SK-N-SH (cell line): ENCODE data around the gene TRAPPC6A. TPM values are rescaled to one million over a fixed set of nuclear protein-coding genes. Genes with fewer than 3 reads are reported as not detected.

Experiments
- CTCF ChIA-PET: fragments of 300-600, 350-600 bp; formaldehyde crosslinking; extraction: SDS; loops from one replicate; lab custom pipeline; 2021; lab: Yijun Ruan, JAX
- POLR2A ChIA-PET: fragments of 350-600 bp; sonication (Branson Sonifier 250); formaldehyde crosslinking; extraction: SDS; loops from one replicate; lab custom pipeline; 2020; ENCODE audit warnings: antibody characterized with exemption, inconsistent platforms; lab: Yijun Ruan, JAX
- DNase-seq: peaks from one replicate; pipeline ENCODE4 v3.0.0; 2012
- H2AFZ ChIP-seq: fragments of 200-600 bp; sonication (generic); 2 replicates; pipeline ENCODE4 v1.8.1; 2016; ENCODE audit warnings: antibody characterized with exemption, mild to moderate bottlenecking, low read depth
- H3F3A ChIP-seq: fragments of 200-600 bp; sonication (generic); replicated peaks from 2 replicates; pipeline ENCODE3; 2016; ENCODE audit warnings: antibody characterized with exemption, mild to moderate bottlenecking; ENCODE audit not compliant: insufficient read depth
- H3K27ac ChIP-seq, 2 experiments: fragments of 200-500 bp in 1 of 2; fragments of 200-600 bp in 1 of 2; sonication (Bioruptor generic) in 1 of 2; sonication (generic), shearing (Covaris generic) in 1 of 2; 2 replicates each; pipeline versions ENCODE4 v1.5.1 to v1.6.1; 2014 to 2016; ENCODE audit warnings: low read depth in 2 of 2, inconsistent platforms in 1 of 2, low read length in 1 of 2, mild to moderate bottlenecking in 1 of 2, mixed read lengths in 1 of 2
- H3K27me3 ChIP-seq: fragments of 200-600 bp; sonication (generic), shearing (Covaris generic); 2 replicates; pipeline ENCODE4 v1.6.1; 2016; ENCODE audit warnings: mixed run types; ENCODE audit not compliant: insufficient read depth
- H3K36me3 ChIP-seq, 2 experiments: fragments of 200-500 bp in 1 of 2; fragments of 200-600 bp in 1 of 2; sonication (Bioruptor generic) in 1 of 2; sonication (generic) in 1 of 2; replicated peaks in 1 of 2; 2 replicates each; pipeline versions ENCODE3 to v1.5.1; 2014 to 2016; ENCODE audit warnings: low read length in 1 of 2, mild to moderate bottlenecking in 1 of 2; ENCODE audit not compliant: insufficient read depth in 2 of 2, control insufficient read depth in 1 of 2
- H3K4me1 ChIP-seq, 2 experiments: fragments of 200-500 bp in 1 of 2; fragments of 200-600 bp in 1 of 2; sonication (Bioruptor generic) in 1 of 2; sonication (generic), shearing (Covaris generic) in 1 of 2; 2 replicates each; pipeline versions ENCODE4 v1.5.1 to v1.6.1; 2014 to 2016; ENCODE audit warnings: low read depth in 1 of 2, low read length in 1 of 2, mixed run types in 1 of 2; ENCODE audit not compliant: insufficient read depth in 2 of 2, control insufficient read depth in 1 of 2
- H3K4me2 ChIP-seq: fragments of 200-600 bp; sonication (generic), shearing (Covaris generic); 2 replicates; pipeline ENCODE4 v1.6.1; 2017; ENCODE audit warnings: mixed run types
- H3K4me3 ChIP-seq, 2 experiments: fragments of 200-500 bp in 1 of 2; fragments of 200-600 bp in 1 of 2; sonication (Bioruptor generic) in 1 of 2; sonication (generic), shearing (Covaris generic) in 1 of 2; 2 replicates each; pipeline versions ENCODE4 v1.5.1 to v1.8.1; 2014 to 2016; ENCODE audit warnings: low read depth in 2 of 2, inconsistent platforms in 1 of 2, low read length in 1 of 2, mild to moderate bottlenecking in 1 of 2, mixed read lengths in 1 of 2, moderate library complexity in 1 of 2
- H3K79me2 ChIP-seq: fragments of 200-600 bp; sonication (generic); 2 replicates; pipeline ENCODE4 v1.8.1; 2017; ENCODE audit warnings: mild to moderate bottlenecking; ENCODE audit not compliant: insufficient read depth
- H3K9ac ChIP-seq: fragments of 200-600 bp; sonication (generic); 2 replicates; pipeline ENCODE4 v1.6.1; 2017; ENCODE audit warnings: mixed run types
- H3K9me2 ChIP-seq: fragments of 200-600 bp; sonication (generic); 2 replicates; pipeline ENCODE4 v1.6.1; 2017; ENCODE audit warnings: mixed run types
- H3K9me3 ChIP-seq: fragments of 200-600 bp; sonication (generic); 2 replicates; pipeline ENCODE4 v1.6.1; 2017; ENCODE audit warnings: mixed run types, mild to moderate bottlenecking, moderate library complexity
- H4K20me1 ChIP-seq: fragments of 200-600 bp; sonication (generic); 2 replicates; pipeline ENCODE4 v1.6.1; 2017; ENCODE audit warnings: mild to moderate bottlenecking, mixed run types; ENCODE audit not compliant: insufficient read depth
- CHD2 ChIP-seq: fragments of 150-350 bp; IDR thresholded peaks from 2 replicates; pipeline ENCODE4 v1.6.1; 2018; ENCODE audit warnings: low read length; ENCODE audit not compliant: partially characterized antibody
- ELF1 ChIP-seq: IDR thresholded peaks from 2 replicates; pipeline ENCODE4 v1.4.0; 2012
- EP300 ChIP-seq, 2 experiments: IDR thresholded peaks; 2 replicates each; pipeline versions ENCODE4 v1.4.0 to v1.6.1; 2012; ENCODE audit warnings: borderline replicate concordance in 1 of 2, low read depth in 1 of 2, low read length in 1 of 2
- FOXM1 ChIP-seq: IDR thresholded peaks from 2 replicates; pipeline ENCODE4 v1.4.0; 2012; ENCODE audit warnings: low read depth, mild to moderate bottlenecking
- GABPA ChIP-seq: IDR thresholded peaks from 2 replicates; pipeline ENCODE4 v1.4.0; 2012; ENCODE audit warnings: low read depth, mild to moderate bottlenecking
- JUND ChIP-seq: IDR thresholded peaks from 2 replicates; pipeline ENCODE4 v1.4.0; 2012
- MEF2A ChIP-seq: IDR thresholded peaks from 2 replicates; pipeline ENCODE4 v1.4.0; 2012; ENCODE audit warnings: low read depth, borderline replicate concordance
- MXI1 ChIP-seq: IDR thresholded peaks from 2 replicates; pipeline ENCODE4 v1.6.1; 2012; ENCODE audit warnings: mild to moderate bottlenecking, low read depth, low read length, improper control_type of control experiment
- NFIC ChIP-seq: IDR thresholded peaks from 2 replicates; pipeline ENCODE4 v1.4.0; 2012; ENCODE audit warnings: borderline replicate concordance
- NRF1 ChIP-seq: IDR thresholded peaks from 2 replicates; pipeline ENCODE4 v1.6.1; 2012; ENCODE audit warnings: low read depth, mild to moderate bottlenecking, low read length
- POLR2AphosphoS5 ChIP-seq: IDR thresholded peaks from 2 replicates; pipeline ENCODE4 v1.6.1; 2012; ENCODE audit warnings: low read depth, low read length
- RXRA ChIP-seq: IDR thresholded peaks from 2 replicates; pipeline ENCODE4 v1.4.0; 2012; ENCODE audit warnings: low read depth, mild to moderate bottlenecking, borderline replicate concordance
- TAF1 ChIP-seq: IDR thresholded peaks from 2 replicates; pipeline ENCODE4 v1.6.1; 2012; ENCODE audit warnings: low read depth, mild to moderate bottlenecking, low read length, moderate library complexity, borderline replicate concordance
- TCF12 ChIP-seq: IDR thresholded peaks from 2 replicates; pipeline ENCODE4 v1.4.0; 2012
- TEAD4 ChIP-seq: IDR thresholded peaks from 2 replicates; pipeline ENCODE4 v1.4.0; 2012; ENCODE audit warnings: mild to moderate bottlenecking, borderline replicate concordance; ENCODE audit not compliant: insufficient read depth
- WGBS: methylation state at CpG from one replicate; pipeline ENCODE4 v1.1.6; 2017; ENCODE audit warnings: low lambda C conversion rate; 5-methylcytosine and 5-hydroxymethylcytosine counted together
- polyA plus RNA-seq, 3 experiments: library from polyadenylated mRNA; depleted of rRNA; stranded (reverse); fragments of >200 nt; gene quantifications; 2 replicates each; pipeline ENCODE4 v1.2.3, GENCODE V29; 2012
- TF ChIP-seq, protein P1 (sequence below): fragments of 150-350 bp; IDR thresholded peaks from 2 replicates; pipeline ENCODE4 v1.6.1; 2016; ENCODE audit warnings: mild to moderate bottlenecking, low read depth, low read length
- TF ChIP-seq, protein P2 (sequence below): fragments of 200-600 bp; sonication (generic); IDR thresholded peaks from 2 replicates; pipeline ENCODE4 v1.6.1; 2017; ENCODE audit warnings: antibody characterized with exemption, mild to moderate bottlenecking, moderate library complexity
- TF ChIP-seq, protein P3 (sequence below): IDR thresholded peaks from 2 replicates; pipeline ENCODE4; 2012
- TF ChIP-seq, protein P4 (sequence below): IDR thresholded peaks from 2 replicates; pipeline ENCODE4 v1.4.0; 2012; ENCODE audit warnings: low read depth, borderline replicate concordance
- TF ChIP-seq, protein P5 (sequence below): fragments of 150-350 bp; IDR thresholded peaks from 2 replicates; pipeline ENCODE4 v1.6.1; 2017; ENCODE audit warnings: antibody characterized with exemption, low read length, low read depth, borderline replicate concordance

TRAPPC6A gene
- polyA plus RNA-seq, 1 of the 3 experiments (the other 2 are of a cell fraction): 59.0 TPM

DNA sequence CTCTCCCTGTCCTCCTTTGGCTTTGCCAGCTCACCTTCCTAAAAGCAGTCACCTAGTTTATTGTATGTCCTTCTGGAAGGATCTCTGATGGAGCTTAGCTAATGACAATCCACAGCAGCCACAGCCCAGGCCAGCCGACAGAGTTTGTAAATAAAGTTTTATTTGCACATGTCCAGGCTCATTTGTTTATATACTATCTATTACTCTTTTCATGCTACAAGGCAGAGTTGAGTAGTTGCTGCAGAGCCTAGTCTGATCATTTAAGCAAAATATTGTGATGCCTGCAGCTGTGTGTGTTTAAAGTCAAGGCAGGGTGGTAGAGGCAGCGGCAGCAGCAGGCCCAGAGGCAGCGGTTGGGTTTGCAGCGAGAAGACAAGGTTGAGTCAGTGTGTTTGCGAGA is 49.9 kb downstream of the TRAPPC6A start:
- ChIA-PET CTCF (interaction anchor here (0.6 kb wide), 1 partner anchor 126 kb away, joined by 3 read pairs; no protein-coding TSS in a partner anchor), POLR2A (no interaction called here)
- H3K4me3 ChIP-seq: no peak overlapping the region
- H3K4me2 ChIP-seq: no peak overlapping the region
- H2AFZ ChIP-seq: no peak overlapping the region
- no peaks in the 10 kb centered on the region for H3K9me3 ChIP-seq
- no peaks in the 10 kb centered on the region for H3K9me2 ChIP-seq
- H3K36me3 ChIP-seq: no peaks in the 10 kb centered on the region
- H3K9ac ChIP-seq: no peak overlapping the region
- H3K4me1 ChIP-seq: peaks cover 0 to 13% of the 10 kb centered on the region in 2 experiments; a peak in 1 of 4 replicates
- peaks cover 77% of the 10 kb centered on the region for H4K20me1 ChIP-seq
- H3K27ac ChIP-seq: no peak overlapping the region
- WGBS: 91% methylated on average over 5 of the region's 5 CpGs
- H3K27me3 ChIP-seq: no peaks in the 10 kb centered on the region
- H3K79me2 ChIP-seq: peaks cover 62% of the 10 kb centered on the region
- TF ChIP-seq, protein P1, sequence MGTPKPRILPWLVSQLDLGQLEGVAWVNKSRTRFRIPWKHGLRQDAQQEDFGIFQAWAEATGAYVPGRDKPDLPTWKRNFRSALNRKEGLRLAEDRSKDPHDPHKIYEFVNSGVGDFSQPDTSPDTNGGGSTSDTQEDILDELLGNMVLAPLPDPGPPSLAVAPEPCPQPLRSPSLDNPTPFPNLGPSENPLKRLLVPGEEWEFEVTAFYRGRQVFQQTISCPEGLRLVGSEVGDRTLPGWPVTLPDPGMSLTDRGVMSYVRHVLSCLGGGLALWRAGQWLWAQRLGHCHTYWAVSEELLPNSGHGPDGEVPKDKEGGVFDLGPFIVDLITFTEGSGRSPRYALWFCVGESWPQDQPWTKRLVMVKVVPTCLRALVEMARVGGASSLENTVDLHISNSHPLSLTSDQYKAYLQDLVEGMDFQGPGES: no peak
- TF ChIP-seq NRF1 (no peak), TAF1 (no peak), MEF2A (no peak), EP300 (IDR thresholded peaks at IDR 0.05; ENCODE audit: borderline replicate concordance in 1 of 2, low read depth in 1 of 2, low read length in 1 of 2) (no peak), FOXM1 (no peak), MXI1 (no peak), RXRA (no peak), TCF12 (no peak)
- no peaks in the 10 kb centered on the region for H3F3A ChIP-seq
- DNase-seq: no peak

DNA sequence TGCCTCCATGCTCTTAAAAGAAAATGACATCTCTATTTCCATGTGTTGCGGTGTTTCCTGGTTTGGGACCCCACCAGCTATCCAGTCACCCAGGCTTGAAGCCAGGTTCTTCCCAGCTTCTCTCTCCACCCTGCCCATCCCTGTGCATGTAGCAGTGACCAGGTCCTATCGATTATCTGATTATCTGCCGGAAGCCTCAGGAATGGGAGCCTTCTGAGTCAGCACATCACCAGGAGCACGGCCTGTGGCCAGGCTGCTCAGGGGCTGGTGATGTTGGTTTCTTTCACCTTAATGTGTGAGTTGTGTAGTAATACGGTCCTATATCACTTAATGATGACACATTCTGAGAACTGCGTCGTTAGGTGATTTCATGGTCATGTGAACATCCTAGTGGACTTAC is 51.4 kb downstream of the TRAPPC6A start:
- H3K4me1 ChIP-seq: peaks cover 0 to 21% of the 10 kb centered on the region in 2 experiments; a peak in 1 of 4 replicates
- ChIA-PET POLR2A (no interaction called here), CTCF (interaction anchor here (0.7 to 2.7 kb wide), 10 partner anchors 10 to 99 kb away, joined by 3 to 24 read pairs (median 3); partner anchors contain the start of gene PPP1R37)
- 87% methylated on average over 7 of the region's 7 CpGs for WGBS
- H3K9me2 ChIP-seq: no peaks in the 10 kb centered on the region
- H2AFZ ChIP-seq: no peak overlapping the region
- no peaks in the 10 kb centered on the region for H3K36me3 ChIP-seq
- no peaks in the 10 kb centered on the region for H3K9me3 ChIP-seq
- H3K4me2 ChIP-seq: no peak overlapping the region
- H3K79me2 ChIP-seq: peaks cover 59% of the 10 kb centered on the region
- no peaks in the 10 kb centered on the region for H3F3A ChIP-seq
- peaks cover 85% of the 10 kb centered on the region for H4K20me1 ChIP-seq
- no peak overlapping the region for H3K4me3 ChIP-seq
- H3K9ac ChIP-seq: no peak overlapping the region
- DNase-seq: no peak
- no peak overlapping the region for H3K27ac ChIP-seq
- H3K27me3 ChIP-seq: no peaks in the 10 kb centered on the region
- TF ChIP-seq, protein P2, sequence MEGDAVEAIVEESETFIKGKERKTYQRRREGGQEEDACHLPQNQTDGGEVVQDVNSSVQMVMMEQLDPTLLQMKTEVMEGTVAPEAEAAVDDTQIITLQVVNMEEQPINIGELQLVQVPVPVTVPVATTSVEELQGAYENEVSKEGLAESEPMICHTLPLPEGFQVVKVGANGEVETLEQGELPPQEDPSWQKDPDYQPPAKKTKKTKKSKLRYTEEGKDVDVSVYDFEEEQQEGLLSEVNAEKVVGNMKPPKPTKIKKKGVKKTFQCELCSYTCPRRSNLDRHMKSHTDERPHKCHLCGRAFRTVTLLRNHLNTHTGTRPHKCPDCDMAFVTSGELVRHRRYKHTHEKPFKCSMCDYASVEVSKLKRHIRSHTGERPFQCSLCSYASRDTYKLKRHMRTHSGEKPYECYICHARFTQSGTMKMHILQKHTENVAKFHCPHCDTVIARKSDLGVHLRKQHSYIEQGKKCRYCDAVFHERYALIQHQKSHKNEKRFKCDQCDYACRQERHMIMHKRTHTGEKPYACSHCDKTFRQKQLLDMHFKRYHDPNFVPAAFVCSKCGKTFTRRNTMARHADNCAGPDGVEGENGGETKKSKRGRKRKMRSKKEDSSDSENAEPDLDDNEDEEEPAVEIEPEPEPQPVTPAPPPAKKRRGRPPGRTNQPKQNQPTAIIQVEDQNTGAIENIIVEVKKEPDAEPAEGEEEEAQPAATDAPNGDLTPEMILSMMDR: no peak
- no peak for TF ChIP-seq ELF1
- TF ChIP-seq NFIC: no peak
- TF ChIP-seq, protein P3, sequence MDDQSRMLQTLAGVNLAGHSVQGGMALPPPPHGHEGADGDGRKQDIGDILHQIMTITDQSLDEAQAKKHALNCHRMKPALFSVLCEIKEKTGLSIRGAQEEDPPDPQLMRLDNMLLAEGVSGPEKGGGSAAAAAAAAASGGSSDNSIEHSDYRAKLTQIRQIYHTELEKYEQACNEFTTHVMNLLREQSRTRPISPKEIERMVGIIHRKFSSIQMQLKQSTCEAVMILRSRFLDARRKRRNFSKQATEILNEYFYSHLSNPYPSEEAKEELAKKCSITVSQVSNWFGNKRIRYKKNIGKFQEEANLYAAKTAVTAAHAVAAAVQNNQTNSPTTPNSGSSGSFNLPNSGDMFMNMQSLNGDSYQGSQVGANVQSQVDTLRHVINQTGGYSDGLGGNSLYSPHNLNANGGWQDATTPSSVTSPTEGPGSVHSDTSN: no peak
- no peak for TF ChIP-seq EP300 (IDR thresholded peaks at IDR 0.05; ENCODE audit: borderline replicate concordance in 1 of 2, low read depth in 1 of 2, low read length in 1 of 2)
- TF ChIP-seq TEAD4: no peak
- no peak for TF ChIP-seq JUND
- TF ChIP-seq, protein P4, sequence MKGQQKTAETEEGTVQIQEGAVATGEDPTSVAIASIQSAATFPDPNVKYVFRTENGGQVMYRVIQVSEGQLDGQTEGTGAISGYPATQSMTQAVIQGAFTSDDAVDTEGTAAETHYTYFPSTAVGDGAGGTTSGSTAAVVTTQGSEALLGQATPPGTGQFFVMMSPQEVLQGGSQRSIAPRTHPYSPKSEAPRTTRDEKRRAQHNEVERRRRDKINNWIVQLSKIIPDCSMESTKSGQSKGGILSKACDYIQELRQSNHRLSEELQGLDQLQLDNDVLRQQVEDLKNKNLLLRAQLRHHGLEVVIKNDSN: no peak
- no peak for TF ChIP-seq POLR2AphosphoS5
- TF ChIP-seq CHD2: no peak
- TF ChIP-seq GABPA: no peak
- TF ChIP-seq NRF1: no peak
- TF ChIP-seq, protein P5, sequence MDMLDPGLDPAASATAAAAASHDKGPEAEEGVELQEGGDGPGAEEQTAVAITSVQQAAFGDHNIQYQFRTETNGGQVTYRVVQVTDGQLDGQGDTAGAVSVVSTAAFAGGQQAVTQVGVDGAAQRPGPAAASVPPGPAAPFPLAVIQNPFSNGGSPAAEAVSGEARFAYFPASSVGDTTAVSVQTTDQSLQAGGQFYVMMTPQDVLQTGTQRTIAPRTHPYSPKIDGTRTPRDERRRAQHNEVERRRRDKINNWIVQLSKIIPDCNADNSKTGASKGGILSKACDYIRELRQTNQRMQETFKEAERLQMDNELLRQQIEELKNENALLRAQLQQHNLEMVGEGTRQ: no peak
